OCI-LY1 (cell line): Measurements from ENCODE around the gene CREB5.

Experiments used
- EZH2 ChIP-seq: fragments of 200-600 bp; sonication (generic), shearing (Covaris generic); IDR thresholded peaks from 2 replicates; pipeline ENCODE4 v1.8.0; 2017; ENCODE audit warnings: borderline replicate concordance, mixed run types, mild to moderate bottlenecking, antibody characterized with exemption, low read length, moderate library complexity, mixed read lengths
- TF ChIP-seq, protein P1 (sequence below): fragments of 200-600 bp; sonication (generic), shearing (Covaris generic); IDR thresholded peaks from 2 replicates; pipeline ENCODE4 v1.5.1; 2017; ENCODE audit warnings: mild to moderate bottlenecking, antibody characterized with exemption, low read length, moderate library complexity, mixed read lengths

GRCh38 chr7:28530803-28531175 lies 118.5 kb downstream of the CREB5 start:
- TF ChIP-seq, protein P1, sequence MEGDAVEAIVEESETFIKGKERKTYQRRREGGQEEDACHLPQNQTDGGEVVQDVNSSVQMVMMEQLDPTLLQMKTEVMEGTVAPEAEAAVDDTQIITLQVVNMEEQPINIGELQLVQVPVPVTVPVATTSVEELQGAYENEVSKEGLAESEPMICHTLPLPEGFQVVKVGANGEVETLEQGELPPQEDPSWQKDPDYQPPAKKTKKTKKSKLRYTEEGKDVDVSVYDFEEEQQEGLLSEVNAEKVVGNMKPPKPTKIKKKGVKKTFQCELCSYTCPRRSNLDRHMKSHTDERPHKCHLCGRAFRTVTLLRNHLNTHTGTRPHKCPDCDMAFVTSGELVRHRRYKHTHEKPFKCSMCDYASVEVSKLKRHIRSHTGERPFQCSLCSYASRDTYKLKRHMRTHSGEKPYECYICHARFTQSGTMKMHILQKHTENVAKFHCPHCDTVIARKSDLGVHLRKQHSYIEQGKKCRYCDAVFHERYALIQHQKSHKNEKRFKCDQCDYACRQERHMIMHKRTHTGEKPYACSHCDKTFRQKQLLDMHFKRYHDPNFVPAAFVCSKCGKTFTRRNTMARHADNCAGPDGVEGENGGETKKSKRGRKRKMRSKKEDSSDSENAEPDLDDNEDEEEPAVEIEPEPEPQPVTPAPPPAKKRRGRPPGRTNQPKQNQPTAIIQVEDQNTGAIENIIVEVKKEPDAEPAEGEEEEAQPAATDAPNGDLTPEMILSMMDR: no peak
- no peak for TF ChIP-seq EZH2
